Thyroid gland (tissue), 4 donors: ENCODE results near the gene RTN4R.

Experiments used
- CTCF ChIP-seq, 6 experiments: fragments of 200-600 bp in 3 of 6; fragments of 450-650 bp in 3 of 6; sonication (generic) in 3 of 6; IDR thresholded peaks; one replicate each; pipeline ENCODE4 v1.5.1; 2016 to 2019; ENCODE audit warnings: antibody characterized with exemption in 6 of 6, mild to moderate bottlenecking in 2 of 6, inconsistent platforms in 1 of 6, moderate library complexity in 1 of 6
- POLR2A ChIP-seq, 2 donors: fragments of 450-650 bp; IDR thresholded peaks; one replicate each; pipeline ENCODE4 v1.6.1; 2017; ENCODE audit warnings: antibody characterized with exemption in 2 of 2, mild to moderate bottlenecking in 2 of 2, moderate library complexity in 1 of 2

GRCh38 chr22:20217563-20217962, 50.6 kb downstream of the RTN4R start:
- no peak for TF ChIP-seq CTCF (IDR thresholded peaks at IDR 0.05)
- TF ChIP-seq POLR2A (IDR thresholded peaks at IDR 0.05): no peak
